Loucy (cell line): Measurements from ENCODE around the gene STUM.

Experiments
- EZH2phosphoT487 ChIP-seq: fragments of 200-600 bp; IDR thresholded peaks from 2 replicates; pipeline ENCODE4 v1.6.1; 2018; ENCODE audit warnings: antibody characterized with exemption, mild to moderate bottlenecking, moderate library complexity, borderline replicate concordance
- TF ChIP-seq, protein P1 (sequence below): fragments of 200-600 bp; sonication (generic); conservative IDR thresholded peaks from 2 replicates; pipeline ENCODE4 v1.5.1; 2014; ENCODE audit warnings: mild to moderate bottlenecking, antibody characterized with exemption, low read length

GRCh38 chr1:226606311-226607267, 58.0 kb downstream of the STUM start:
- TF ChIP-seq, protein P1, sequence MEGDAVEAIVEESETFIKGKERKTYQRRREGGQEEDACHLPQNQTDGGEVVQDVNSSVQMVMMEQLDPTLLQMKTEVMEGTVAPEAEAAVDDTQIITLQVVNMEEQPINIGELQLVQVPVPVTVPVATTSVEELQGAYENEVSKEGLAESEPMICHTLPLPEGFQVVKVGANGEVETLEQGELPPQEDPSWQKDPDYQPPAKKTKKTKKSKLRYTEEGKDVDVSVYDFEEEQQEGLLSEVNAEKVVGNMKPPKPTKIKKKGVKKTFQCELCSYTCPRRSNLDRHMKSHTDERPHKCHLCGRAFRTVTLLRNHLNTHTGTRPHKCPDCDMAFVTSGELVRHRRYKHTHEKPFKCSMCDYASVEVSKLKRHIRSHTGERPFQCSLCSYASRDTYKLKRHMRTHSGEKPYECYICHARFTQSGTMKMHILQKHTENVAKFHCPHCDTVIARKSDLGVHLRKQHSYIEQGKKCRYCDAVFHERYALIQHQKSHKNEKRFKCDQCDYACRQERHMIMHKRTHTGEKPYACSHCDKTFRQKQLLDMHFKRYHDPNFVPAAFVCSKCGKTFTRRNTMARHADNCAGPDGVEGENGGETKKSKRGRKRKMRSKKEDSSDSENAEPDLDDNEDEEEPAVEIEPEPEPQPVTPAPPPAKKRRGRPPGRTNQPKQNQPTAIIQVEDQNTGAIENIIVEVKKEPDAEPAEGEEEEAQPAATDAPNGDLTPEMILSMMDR = no peak
- no peak for TF ChIP-seq EZH2phosphoT487
